DND-41 (cell line): ENCODE measurements around the gene KCNMA1.

Experiments
- CTCF ChIP-seq: IDR thresholded peaks from 2 replicates; pipeline ENCODE4 v1.5.1; 2012; ENCODE audit warnings: borderline replicate concordance, low read length, moderate library complexity, mild to moderate bottlenecking; ENCODE audit not compliant: poor library complexity, severe bottlenecking; ENCODE audit errors: extremely low read depth
- EZH2 ChIP-seq: IDR thresholded peaks from 3 replicates; pipeline ENCODE4 v1.6.1; 2012; ENCODE audit warnings: borderline replicate concordance, low read depth, mild to moderate bottlenecking, moderate library complexity, low read length, inconsistent platforms; ENCODE audit not compliant: severe bottlenecking

DNA sequence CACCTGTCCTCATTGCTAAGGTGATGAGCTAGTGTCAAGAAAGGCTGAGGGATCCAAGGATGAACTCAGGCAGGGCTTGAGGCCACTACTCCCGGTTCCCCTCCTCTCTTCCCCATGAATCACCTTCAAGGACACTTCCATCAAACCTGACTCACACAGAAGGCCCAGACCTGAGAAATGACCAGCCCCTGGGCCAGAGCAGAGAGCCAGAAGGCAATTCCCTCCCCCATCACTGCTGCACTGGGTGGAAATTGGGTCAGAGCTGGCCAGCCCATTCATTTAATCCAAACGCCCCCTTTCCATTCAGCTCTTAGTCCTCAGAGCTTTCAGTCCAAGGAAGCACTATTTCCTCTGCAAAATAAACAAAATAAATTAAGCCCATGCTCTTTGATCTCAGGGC lies 182.0 kb downstream of the KCNMA1 start:
- TF ChIP-seq CTCF, result no peak
- no peak for TF ChIP-seq EZH2
